Activated CD8-positive, alpha-beta memory T cell treated with anti-CD3 and anti-CD28 coated beads, Interleukin-2, amount 50 U/mL, for 48 hours (primary cell): ENCODE data around the gene DDHD1.
"Not testable (repeated sequence)": the region's sequence is repeated elsewhere in the genome, so short reads cannot be mapped to it uniquely, and the experiment has no call there.

ENCODE experiments used
- DNase-seq: peaks from one replicate; pipeline ENCODE4 v3.0.0-alpha.2; 2020

Gene DDHD1

DNA sequence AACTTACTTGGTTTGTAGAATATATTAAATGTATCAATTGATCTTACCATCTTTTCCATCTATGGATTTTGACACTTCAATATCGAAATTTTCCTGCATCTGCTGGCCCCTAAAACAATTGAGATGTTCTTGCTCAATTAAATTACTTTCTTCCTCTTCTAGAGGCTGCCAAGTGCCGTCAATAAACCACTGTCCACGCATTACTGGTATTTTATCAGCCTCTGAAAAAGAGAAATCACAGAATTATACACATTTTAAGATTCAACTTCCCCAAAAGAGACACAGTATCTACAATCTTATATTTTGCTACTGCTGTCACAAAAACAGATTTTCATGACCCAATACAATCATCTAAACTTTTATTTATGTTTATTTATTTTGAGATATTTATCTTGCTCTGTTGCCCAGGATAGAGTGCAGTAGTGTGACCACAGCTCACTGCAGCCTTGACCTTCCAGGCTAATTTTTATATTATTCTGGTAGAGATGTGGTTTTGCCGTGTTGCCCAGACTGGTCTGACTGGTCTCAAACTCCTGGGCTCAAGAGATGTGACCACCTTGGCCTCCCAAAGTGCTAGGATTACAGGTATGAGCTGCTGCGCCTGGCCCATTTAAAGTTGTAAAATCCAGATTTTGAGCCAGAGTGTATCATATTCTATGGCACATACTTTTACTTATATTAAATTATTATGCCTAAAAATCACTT lies 49.3 kb downstream of the DDHD1 start:
- no peak for DNase-seq

DNA sequence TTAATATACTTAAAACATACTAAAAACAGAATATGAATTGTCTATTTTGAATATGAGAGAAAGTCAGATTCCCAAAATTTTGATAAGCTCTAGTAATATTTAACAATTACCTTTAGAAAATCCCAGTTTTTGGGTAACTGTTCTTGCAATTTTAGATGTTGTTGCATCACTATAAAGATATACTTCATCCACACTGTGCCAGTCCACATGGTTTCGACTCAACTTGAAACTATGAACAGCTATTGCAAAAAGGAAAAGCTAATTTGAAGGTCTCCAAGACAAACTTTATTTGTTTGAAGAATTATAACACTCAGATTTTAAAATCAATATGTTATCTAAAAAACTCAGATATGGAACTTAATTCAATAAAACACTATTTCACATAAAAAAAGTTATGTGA lies 59.9 kb downstream of the DDHD1 start:
- DNase-seq = no peak

DNA sequence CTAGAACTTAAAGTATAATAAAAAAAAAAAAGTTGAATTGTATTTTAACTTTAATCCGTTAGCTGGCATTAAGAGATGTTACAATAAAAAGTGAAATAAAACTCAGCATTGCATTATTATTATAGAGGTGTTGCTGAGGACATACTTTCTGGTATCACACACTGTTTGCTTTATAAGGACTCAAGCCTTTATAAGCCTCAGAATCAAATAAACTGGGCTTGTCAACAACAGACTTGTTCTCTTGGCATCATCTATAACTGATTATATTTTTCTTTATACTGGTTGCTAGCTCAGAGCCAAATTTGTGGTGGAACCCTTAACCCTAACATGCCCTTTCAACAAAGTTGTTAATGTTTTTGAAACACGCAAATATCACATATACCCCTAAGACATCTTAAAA lies 62.3 kb downstream of the DDHD1 start:
- DNase-seq = no peak

DNA sequence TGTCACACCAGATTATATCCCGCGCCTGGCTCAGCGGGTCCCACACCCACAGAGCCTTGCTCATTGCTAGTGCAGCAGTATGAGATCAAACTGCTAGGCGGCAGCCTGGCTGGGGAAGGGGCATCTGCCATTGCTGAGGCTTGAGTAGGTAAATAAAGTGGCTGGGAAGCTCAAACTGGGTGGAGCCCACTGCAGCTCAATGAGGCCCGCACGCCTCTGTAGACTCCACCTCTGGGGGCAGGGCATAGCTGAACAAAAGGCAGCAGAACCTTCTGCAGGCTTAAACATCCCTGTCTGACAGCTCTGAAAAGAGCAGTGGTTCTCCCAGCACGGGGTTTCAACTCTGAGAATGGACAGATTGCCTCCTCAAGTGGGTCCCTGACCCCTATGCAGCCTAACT lies 68.2 kb downstream of the DDHD1 start:
- not testable (repeated sequence) for DNase-seq

DNA sequence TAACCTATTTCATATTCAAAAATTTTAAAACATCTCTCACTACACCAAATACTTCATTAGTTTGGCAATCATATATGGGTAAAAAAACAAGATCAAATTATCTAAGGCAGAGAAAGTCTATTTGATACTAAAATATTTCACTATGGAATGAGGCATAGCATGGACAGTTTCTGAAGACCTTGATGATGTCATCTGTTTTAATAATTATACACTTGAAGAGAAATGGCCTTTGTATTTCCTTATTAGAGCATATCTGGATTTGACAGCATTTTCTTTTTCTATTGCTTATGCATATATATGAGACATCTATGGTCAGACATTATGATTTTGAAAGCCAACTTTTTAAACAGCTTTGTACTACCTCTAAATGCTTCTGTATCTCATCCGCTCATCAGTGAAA lies 88.6 kb downstream of the DDHD1 start:
- DNase-seq = no peak

DNA sequence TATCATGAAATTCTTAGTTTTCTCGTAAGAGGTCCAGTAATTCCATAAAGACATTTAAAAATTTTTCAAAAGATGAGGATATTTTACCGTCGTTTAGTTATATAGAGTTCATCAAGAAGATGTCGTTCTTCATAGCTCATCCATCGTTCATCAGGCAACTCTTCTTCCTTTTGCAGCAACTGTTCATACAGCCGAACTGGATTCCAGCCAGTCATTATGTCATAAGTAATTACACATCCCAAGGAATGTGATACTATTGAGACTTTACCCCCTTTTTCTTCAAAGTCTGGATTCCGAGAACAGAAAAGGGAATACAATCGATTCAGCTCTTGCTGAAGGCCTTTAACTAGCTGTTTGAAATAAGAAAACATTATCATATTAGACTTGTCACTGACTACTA lies 90.3 kb downstream of the DDHD1 start:
- DNase-seq = no peak

DNA sequence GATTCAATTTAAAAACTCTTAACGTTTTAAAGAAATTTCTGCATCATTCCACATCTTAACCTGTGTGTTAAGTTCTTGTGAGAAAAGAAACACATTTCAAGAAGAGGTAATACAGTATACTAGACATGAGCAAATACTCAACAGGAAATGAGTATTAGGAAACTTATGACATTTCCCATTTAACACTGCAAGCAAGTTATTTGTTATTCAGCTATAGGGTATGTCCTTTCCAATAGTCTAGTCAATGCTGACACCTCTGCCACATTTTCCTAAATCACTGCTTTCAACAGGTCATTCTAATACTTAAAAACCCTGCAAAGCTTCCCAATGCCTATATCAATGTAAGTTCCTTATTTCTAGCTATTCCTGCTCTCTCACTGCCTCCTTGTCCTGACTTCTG lies 93.1 kb downstream of the DDHD1 start:
- no peak for DNase-seq

DNA sequence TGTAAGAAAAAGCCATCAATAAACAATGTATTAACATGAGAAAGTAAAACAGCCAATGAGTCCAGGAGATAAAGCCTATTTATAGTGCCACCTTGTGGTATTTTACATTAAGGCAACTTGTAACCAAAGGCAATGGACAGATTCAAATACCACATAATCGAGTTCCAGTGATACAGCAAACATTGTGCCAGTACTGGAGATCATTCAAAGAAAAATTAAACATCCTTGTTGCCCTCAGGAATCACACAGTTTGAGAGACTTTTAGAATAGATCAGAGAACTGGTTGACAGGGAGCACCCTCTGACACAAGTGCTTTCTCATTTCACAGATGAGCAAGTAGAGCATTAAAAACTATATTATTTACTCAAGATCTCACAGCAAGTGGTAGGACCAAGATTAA lies 98.1 kb downstream of the DDHD1 start:
- no peak for DNase-seq

DNA sequence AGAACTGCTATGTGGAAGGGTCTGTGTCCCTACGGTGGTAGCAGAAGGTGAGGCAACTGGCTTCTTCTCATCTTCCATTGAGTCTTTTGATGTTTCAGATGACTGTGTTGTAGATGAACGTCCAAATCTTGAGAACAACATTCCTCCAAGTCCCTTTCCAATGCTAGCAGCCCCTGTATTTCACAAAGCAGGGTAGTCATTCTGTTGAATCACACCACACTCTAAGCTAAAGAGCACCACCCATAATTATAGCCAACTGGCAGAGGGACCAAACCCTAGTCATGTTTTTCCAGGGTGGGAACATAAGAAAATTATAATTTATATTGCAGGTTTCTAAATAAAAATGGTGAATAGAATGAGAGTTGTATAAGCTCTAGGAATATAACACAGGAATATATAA lies 98.7 kb downstream of the DDHD1 start:
- DNase-seq = no peak

DNA sequence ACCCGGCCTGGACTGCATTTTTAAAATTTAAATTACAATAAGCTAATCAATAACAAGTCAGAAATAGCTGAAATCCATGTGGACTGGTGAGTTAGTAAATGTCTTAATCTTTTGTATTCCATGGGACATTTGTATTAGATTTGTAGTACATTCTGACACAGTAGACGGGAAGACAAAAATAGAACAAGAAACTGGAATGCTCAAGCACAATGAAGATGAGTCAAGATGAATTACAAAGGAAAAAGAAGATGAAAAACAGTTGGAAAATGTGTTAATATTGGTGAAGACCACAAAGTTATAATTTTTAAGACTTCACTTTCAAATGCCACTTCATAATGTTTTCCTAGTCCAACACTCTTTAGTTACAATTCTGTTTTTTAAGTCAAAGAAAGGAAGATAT lies 104.5 kb downstream of the DDHD1 start:
- no peak for DNase-seq

DNA sequence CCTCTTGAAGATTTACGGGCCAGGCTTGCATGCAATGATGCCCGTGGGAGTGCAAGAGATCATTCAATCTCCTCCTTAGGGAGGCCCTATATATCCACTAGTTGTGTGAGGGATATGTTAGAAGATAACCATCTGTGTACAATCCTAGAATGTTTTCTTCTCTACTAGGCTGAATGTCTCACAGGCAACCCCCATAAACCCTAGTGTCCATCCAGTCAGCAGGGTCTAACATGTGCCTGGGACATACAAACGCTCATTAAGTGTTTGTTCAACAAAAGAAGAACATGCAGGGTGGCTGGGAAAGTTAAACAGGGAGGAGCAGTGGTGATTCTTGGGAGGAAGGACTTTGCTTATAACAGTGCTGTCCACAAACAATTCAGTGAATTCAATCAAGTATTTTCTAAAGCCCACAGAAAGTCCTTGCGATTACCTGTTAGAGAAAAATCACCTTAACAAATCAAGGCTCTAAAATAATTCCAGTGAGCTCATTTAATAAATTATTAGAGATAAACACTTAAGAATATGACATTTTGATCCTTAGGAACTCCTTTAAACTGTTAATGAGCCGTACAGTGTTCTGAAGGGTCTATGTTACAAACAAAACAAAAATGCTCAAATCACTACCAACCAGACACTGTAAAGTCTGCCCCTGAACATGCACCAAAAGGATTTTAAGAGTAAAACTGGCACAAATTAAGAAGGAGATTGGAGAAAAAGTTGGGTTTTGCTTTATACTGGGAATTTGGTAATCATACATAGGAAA lies 105.6 kb downstream of the DDHD1 start:
- no peak for DNase-seq

DNA sequence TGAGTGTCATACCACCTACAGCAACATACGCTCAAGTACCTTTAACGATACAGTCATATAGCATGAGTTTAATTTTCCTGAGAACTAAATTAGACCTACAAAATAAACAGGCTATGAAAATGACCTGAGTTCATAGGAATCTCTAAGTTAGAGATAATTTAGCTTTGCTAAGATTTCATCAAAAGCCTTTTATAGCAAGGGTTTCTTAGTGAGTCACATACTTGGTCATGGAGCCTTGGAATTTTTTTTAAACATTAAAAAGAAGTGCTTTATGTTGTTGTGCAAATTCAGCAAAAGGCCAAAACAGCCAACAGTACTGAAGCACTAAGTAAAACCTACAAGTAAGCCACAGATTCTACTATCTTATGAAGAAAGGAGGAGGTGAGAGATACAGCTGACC lies 108.6 kb downstream of the DDHD1 start:
- DNase-seq = no peak

DNA sequence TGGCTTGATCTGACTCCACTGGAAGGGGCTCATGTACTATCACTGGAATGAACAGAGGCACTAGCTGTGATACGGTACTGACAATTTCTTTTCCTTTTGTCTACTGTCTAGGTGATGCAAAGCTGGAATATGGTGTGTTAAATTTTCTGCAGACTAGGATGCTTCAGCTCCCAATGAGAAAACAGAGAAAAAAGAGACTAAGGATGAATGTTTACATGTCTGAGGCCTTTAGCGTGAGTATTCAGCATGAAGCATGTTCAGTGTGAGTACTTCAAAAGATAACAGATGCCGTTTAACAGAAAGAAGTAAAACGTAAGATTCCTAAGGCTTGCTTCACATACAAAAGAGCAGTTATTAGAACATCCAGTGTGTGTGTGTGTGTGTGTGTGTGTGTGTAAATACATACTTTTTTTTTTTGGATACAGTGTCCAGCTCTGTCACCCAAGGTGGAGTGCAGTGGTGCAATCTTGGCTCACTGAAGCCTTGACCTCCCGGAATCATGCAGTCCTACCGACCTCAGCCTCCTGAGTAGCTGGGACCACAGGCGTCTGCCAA lies 110.0 kb downstream of the DDHD1 start:
- no peak for DNase-seq

DNA sequence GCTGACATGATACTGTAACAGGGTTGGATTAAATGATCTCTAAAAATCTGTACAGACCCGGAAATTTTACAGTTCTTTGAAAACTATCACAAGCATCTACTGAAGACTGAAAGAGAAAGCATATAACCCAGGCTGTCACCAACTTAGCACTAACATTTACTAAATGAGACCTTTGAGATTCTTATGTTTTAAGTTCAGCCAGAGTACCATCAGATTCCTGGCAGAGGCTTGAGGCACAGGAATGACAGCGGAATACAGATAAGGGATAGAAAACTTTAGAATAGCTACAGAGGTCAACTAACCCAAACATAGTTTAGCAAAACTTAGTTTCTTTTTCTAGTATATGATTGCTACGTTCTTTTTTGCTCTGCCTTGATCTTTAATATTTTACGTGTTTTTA lies 110.6 kb downstream of the DDHD1 start:
- no peak for DNase-seq

DNA sequence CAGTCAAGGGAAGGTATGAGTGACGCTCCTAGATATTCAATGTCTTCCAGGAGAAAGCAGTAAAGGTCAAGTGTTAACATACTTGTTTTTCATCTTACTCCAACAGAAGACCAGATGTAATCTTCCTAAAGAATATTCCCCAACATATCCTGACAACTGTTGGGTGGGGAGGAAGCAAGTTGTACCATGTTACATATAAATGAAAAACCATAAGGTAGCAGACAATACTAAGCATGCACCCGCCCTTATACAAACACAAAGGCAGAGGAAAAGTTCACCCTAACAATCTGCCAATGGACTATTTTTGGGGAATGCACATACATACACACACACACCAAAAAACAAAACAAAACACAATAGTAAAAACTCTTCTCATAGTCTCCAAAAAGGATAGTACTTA lies 112.1 kb downstream of the DDHD1 start:
- no peak for DNase-seq

DNA sequence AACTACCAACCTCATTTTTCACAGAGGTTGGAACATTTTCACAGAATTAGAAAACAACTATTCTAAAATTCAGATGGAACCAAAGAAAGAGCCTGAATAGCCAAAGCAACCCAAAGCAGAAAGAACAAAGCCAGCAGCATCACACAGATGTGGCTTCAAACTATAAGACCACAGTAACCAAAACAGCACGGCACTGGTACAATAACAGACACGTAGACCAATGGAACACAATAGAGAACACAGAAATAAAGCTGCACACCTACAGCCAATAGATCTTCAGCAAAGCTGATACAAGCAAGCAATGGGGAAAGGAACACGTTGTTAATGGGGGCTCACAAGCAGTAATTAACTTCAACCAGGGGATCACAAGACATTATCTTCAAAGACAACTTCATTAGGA lies 114.5 kb downstream of the DDHD1 start:
- DNase-seq = no peak

DNA sequence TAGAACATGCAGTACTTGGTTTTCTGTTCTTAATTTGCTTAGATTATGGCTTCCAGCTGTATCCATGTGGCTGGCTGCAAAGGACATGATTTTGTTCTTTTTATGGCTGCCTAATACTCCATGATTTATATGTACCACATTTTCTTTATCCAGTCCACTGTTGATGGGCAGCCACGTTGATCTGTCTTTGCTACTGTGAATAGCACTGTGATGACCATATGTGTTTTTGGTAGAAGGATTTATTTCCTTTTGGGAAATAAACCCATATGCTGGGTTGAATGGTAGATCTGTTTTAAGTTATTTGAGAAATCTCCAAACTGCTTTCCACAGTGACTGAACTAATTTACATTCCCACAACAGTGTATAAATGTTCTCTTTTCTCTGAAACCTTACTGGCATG lies 116.1 kb downstream of the DDHD1 start:
- DNase-seq = no peak

DNA sequence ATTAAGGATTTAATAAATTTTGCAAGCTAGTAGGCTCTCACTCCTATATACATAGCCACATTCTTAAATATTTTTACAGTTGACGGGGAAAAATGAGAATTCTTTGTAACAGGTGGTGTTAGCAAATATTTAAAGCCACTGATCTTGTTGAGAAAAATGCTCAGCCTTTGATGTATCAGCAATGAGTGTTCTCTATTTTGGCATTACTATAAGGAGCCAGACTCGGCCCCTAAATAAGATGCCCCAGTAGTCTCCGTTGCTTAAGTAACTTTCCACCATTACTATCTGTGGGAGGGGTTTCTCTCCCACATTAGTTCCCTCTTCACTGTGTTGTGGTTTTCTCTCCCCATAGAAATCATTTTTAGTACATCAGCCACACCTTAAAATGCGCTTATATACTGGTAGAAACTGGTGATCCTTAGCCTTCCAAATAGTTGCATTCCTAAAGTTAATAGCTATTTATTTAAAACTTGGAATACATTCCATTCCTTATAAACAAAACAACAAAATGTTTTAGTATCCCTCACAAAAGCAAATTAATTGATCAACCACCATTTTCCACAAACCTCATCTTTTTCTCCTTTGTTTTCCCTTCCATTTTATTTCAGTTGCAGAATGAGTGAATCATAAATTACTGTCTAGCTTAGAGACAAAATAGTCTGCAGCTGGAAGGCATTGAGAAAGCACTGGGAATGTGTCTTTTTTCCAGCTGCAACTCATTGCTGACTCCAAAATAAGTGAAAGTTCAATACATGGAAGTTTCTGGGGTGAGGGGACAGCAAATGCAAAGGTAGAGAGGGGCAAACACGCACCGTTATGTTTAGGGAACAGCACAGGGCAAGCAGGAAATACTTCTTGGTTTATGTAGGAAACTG lies 117.5 kb downstream of the DDHD1 start:
- no peak for DNase-seq

DNA sequence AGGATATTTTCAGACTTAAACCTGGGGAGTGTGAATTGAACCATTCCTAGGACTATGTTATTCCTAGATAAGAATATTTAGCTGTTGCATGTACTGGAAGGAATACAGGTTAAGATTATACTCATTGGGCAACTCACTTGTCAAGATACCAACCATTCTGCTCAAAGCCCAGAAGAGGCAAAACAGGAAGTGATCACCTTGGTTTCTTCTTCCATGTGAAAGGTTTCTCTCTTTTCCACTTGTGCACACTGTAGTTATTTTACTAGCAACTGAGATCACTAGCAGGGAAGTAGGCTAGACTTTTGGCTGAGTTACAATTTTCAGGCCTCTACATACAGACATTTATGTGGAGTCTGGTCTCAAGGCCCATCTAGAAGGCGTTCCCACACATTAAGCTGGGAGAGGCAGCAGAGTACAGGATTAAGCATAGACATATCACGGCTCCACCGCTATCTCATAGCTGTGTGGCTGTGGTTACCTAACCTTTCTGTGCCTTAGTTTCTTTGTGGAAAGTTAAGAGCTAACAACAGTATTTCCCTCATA lies 118.4 kb downstream of the DDHD1 start:
- DNase-seq = no peak

DNA sequence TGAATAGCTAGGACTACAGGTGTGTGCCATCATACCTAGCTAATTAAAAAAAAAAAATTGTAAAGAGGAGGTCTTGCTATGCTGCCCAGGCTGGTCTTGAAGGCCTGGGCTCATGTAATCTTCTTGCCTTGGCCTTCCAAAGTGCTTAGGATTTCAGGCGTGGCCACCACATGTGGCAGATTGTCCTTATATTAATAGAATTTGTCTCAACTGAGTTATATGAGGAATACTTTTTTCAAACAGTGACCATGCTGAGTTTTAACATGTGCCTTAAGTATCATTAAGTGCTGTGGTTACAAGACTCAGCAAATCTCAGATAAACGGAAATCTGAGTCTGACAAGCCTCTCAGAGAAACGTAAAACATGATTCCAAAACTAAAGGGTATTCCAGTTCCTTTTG lies 119.1 kb downstream of the DDHD1 start:
- no peak for DNase-seq

DNA sequence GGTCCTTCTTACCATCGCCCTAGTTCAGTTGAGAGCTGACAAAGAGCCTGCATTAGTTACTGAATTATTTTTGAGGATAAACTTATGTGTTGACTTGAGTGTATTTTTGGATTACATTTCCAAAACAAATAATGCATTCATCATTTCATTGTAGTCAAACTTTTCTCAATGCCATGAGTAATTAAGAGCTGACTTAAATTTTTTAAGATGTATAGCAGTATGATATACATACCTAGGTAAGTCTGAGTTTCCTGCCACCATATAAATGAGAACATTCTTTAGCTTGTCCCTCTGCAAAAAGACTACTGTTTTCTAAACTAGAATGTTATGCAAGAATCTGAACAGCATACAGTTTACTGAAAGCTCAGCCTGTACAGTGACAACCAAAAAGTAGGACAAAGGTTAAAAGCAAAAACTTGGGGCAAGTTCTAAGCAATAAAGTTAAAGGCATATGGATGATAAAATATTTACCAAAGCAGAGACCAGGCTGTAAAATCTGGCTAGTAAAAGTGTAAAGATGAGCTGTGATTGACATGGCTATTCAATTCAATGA lies 120.2 kb downstream of the DDHD1 start:
- DNase-seq = no peak

DNA sequence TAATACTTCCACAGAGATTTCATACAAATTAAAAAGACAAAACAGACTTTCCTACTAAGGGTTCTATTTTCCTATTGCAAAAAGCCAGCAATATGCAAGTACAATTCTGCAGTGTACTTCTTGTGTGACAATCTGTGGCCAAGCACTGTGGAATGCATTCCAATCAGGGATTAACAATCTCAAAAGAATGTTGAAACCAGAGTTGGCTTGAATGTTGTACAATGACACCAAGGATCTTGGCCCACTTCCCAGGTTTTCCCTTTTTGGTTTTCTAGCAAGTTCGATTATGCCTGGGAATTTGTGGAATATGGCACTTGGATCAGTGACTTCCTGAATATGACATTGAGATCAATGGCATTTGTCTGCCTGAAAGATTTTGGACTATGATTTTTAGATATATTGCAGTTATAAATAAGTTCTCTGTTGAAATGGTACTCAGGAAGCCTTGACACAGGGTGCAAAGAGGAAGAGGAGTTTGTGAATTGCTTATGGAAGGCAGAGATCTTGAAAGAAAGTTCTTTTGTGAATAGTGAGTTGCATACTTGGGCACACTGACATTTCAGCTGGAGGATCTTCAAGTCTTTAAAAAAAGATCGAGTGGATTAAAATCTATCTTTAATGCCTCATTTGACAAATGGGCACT lies 120.8 kb downstream of the DDHD1 start:
- no peak for DNase-seq
